ENCODE measurements around the gene KIAA1143. TPM values are rescaled to one million over a fixed set of nuclear protein-coding genes. Genes with fewer than 3 reads are reported as not detected.

KIAA1143 gene
- total RNA-seq (2014; rRNA removed; shearing (Covaris generic)) = 17.2 and 18.7 TPM in 2 replicates
- 39.1 and 46.7 TPM in 2 replicates for total RNA-seq (2022)
- Bru-seq, nascent RNA = percentile 89 among the genes with signal in this experiment
- percentile 94 among the genes with signal in this experiment for BruChase-seq, experiment 1, labeled RNA remaining after a 6-hour chase
- percentile 95 among the genes with signal in this experiment for BruChase-seq, experiment 2, labeled RNA remaining after a 2-hour chase
- long read RNA-seq, full-length matches to known transcripts = 15 of 19 reads
- long read RNA-seq, partial matches to known transcripts = 0 of 19 reads
- long read RNA-seq, other reads (novel, unspliced or antisense) = 4 of 19 reads

- peak within 1 kb of the TSS; percentile 62 for H3K27ac ChIP-seq (ENCODE audit: low read depth, low read length, poor library complexity, severe bottlenecking)
- H3K9me2 ChIP-seq (ENCODE audit: insufficient read depth, low read length) = no peaks in the 10 kb centered on the region
- ChIA-PET CTCF (ENCODE audit: unreplicated experiment) (interaction anchor here (0.5 kb wide), 1 partner anchor 284 kb away, joined by 3 read pairs; the partner anchor contains the start of gene ZNF445), POLR2A (interaction anchor here (0.6 to 1.5 kb wide), 6 partner anchors 11 to 423 kb away, joined by 3 to 10 read pairs (median 4); partner anchors contain the start of gene TCAIM)
- H2AFZ ChIP-seq (ENCODE audit: low read length) = peak within 1 kb of the TSS; percentile 60
- intact Hi-C loops (cut with micrococcal nuclease; ENCODE audit: unreplicated experiment) = loop anchor here (1.0 to 10.0 kb wide), 6 partner anchors 32 to 1333 kb away; partner anchors contain the start of genes TCAIM, TMEM42, ZNF197 and ZNF501
- no TSS peak for BruUV-seq (replicated peaks)
- peaks cover 46% of the 10 kb centered on the region for H3K9me3 ChIP-seq (ENCODE audit: low read length)
- peaks cover 69% of the 10 kb centered on the region for H3K36me3 ChIP-seq (ENCODE audit: insufficient read depth, low read length)
- peaks cover 91% of the 10 kb centered on the region for H3K79me2 ChIP-seq (ENCODE audit: insufficient read depth, low read depth, low read length)
- peaks cover 12% of the 10 kb centered on the region for H3K4me1 ChIP-seq (ENCODE audit: insufficient read depth, low read length, poor library complexity, severe bottlenecking)
- H4K20me1 ChIP-seq (ENCODE audit: insufficient read depth, low read length) = no peaks in the 10 kb centered on the region
- H3K4me3 ChIP-seq (ENCODE audit: low read depth, low read length, poor library complexity, severe bottlenecking) = peak within 1 kb of the TSS; percentile 84
- TF ChIP-seq EZH2phosphoT487 (IDR thresholded peaks at IDR 0.05; ENCODE audit: borderline replicate concordance, low read depth, low read length) = no peak
- peak; percentile 66 for TF ChIP-seq CTCF (conservative IDR thresholded peaks at IDR 0.05; ENCODE audit: low read length)
- peak within 1 kb of the TSS; percentile 81 for H3K4me2 ChIP-seq (ENCODE audit: low read length)
- peak; percentile 97 for DNase-seq (ENCODE audit: low spot score)
Measured at GRCh38 chr3:44761424-44762169, at the start of gene KIAA1143, which contains the start of gene KIF15. KIAA1143 (minus strand) TSS chr3:44761619; CDS start chr3:44761602, 17 bp downstream. KIF15 (plus strand) TSS chr3:44761794; CDS start chr3:44761866, 72 bp downstream.

GRCh38 chr3:44805960-44806359 is 44.5 kb upstream of the KIAA1143 start:
- H3K4me3 ChIP-seq (ENCODE audit: low read depth, low read length, poor library complexity, severe bottlenecking) = no peak overlapping the region
- no peak for DNase-seq (ENCODE audit: low spot score)
- TF ChIP-seq CTCF (conservative IDR thresholded peaks at IDR 0.05; ENCODE audit: low read length) (peak; percentile 33), EZH2phosphoT487 (IDR thresholded peaks at IDR 0.05; ENCODE audit: borderline replicate concordance, low read depth, low read length) (no peak)
- intact Hi-C loops (cut with micrococcal nuclease; ENCODE audit: unreplicated experiment) = no loop called here
- ChIA-PET POLR2A (no interaction called here), CTCF (ENCODE audit: unreplicated experiment) (no interaction called here)
- peaks cover 97% of the 10 kb centered on the region for H3K36me3 ChIP-seq (ENCODE audit: insufficient read depth, low read length)
- no peak overlapping the region for H3K27ac ChIP-seq (ENCODE audit: low read depth, low read length, poor library complexity, severe bottlenecking)
- no peaks in the 10 kb centered on the region for H3K4me1 ChIP-seq (ENCODE audit: insufficient read depth, low read length, poor library complexity, severe bottlenecking)
- no peaks in the 10 kb centered on the region for H3K9me3 ChIP-seq (ENCODE audit: low read length)
- H3K4me2 ChIP-seq (ENCODE audit: low read length) = no peak overlapping the region
- H2AFZ ChIP-seq (ENCODE audit: low read length) = no peak overlapping the region
- BruUV-seq (replicated peaks) = no TSS peak
- H3K9me2 ChIP-seq (ENCODE audit: insufficient read depth, low read length) = no peaks in the 10 kb centered on the region
- no peaks in the 10 kb centered on the region for H4K20me1 ChIP-seq (ENCODE audit: insufficient read depth, low read length)
- H3K79me2 ChIP-seq (ENCODE audit: insufficient read depth, low read depth, low read length) = no peaks in the 10 kb centered on the region
